ENCODE data around the gene ADI1.
"Not testable (repeated sequence)": the region's sequence is repeated elsewhere in the genome, so short reads cannot be mapped to it uniquely, and the experiment has no call there.

The ADI1 gene

GRCh38 chr2:3527886-3528785 lies 8.8 kb upstream of the ADI1 start:
- DNase-seq, result no peak

GRCh38 chr2:3526871-3527270 lies 7.5 kb upstream of the ADI1 start:
- no peak for DNase-seq

- DNase-seq, result no peak
Observed at GRCh38 chr2:3523551-3524041, 4.3 kb upstream of the ADI1 start.

- DNase-seq, result no peak
Observed at GRCh38 chr2:3522961-3523421, 3.7 kb upstream of the ADI1 start.

- no peak for DNase-seq
Observed at GRCh38 chr2:3520591-3520990, 1.3 kb upstream of the ADI1 start.

GRCh38 chr2:3518496-3519254 lies 656 bp downstream of the ADI1 start:
- peak; percentile 95 for DNase-seq

GRCh38 chr2:3517948-3518495 lies 1.3 kb downstream of the ADI1 start:
- DNase-seq, result peak; percentile 37

GRCh38 chr2:3516831-3517230 lies 2.5 kb downstream of the ADI1 start:
- no peak for DNase-seq

- not testable (repeated sequence) for DNase-seq
Observed at GRCh38 chr2:3515438-3515837, 3.9 kb downstream of the ADI1 start.

- no peak for DNase-seq
Observed at GRCh38 chr2:3513026-3513810, 6.1 kb downstream of the ADI1 start.

GRCh38 chr2:3512086-3512485 lies 7.2 kb downstream of the ADI1 start:
- no peak for DNase-seq

- DNase-seq, result no peak
Observed at GRCh38 chr2:3505771-3506170, 13.6 kb downstream of the ADI1 start.

- no peak for DNase-seq
Observed at GRCh38 chr2:3504741-3505140, 14.6 kb downstream of the ADI1 start.

GRCh38 chr2:3503483-3503882 lies 15.8 kb downstream of the ADI1 start:
- no peak for DNase-seq

- DNase-seq, result no peak
Observed at GRCh38 chr2:3503046-3503445, 16.3 kb downstream of the ADI1 start.

- DNase-seq, result no peak
Observed at GRCh38 chr2:3500326-3500899, 18.9 kb downstream of the ADI1 start.

- no peak for DNase-seq
Observed at GRCh38 chr2:3498783-3499394, 20.4 kb downstream of the ADI1 start.

- DNase-seq, result not testable (repeated sequence)
Observed at GRCh38 chr2:3496708-3497080, 22.6 kb downstream of the ADI1 start.

GRCh38 chr2:3494984-3495666 lies 24.2 kb downstream of the ADI1 start:
- DNase-seq, result no peak

- DNase-seq, result no peak
Observed at GRCh38 chr2:3493615-3494007, 25.7 kb downstream of the ADI1 start.

GRCh38 chr2:3492951-3493614 lies 26.2 kb downstream of the ADI1 start:
- DNase-seq, result no peak
